Fibroblast of mammary gland (primary cell): ENCODE data around the gene PLAAT1.

Experiments
- DNase-seq: peaks from one replicate; pipeline ENCODE4 v3.0.0-alpha.2; 2010; ENCODE audit warnings: low read depth
- H3K4me3 ChIP-seq: 2 replicates; pipeline ENCODE4 v1.5.1; 2011; ENCODE audit warnings: low read depth, mild to moderate bottlenecking, low read length, moderate library complexity; ENCODE audit not compliant: control insufficient read depth
- CTCF ChIP-seq: conservative IDR thresholded peaks from 2 replicates; pipeline ENCODE4 v1.5.1; 2011; ENCODE audit warnings: low read depth, low read length, inconsistent platforms; ENCODE audit not compliant: control insufficient read depth, insufficient read depth

Gene PLAAT1

GRCh38 chr3:193248848-193249468 lies 7.9 kb downstream of the PLAAT1 start:
- DNase-seq = no peak
- H3K4me3 ChIP-seq = no peak overlapping the region
- no peak for TF ChIP-seq CTCF

- no peak for DNase-seq
- no peak overlapping the region for H3K4me3 ChIP-seq
- TF ChIP-seq CTCF = no peak
These were observed 9.5 kb downstream of the PLAAT1 start for GRCh38 chr3:193250492-193250891.

GRCh38 chr3:193253986-193254660 lies 13.1 kb downstream of the PLAAT1 start:
- no peak for TF ChIP-seq CTCF
- no peak for DNase-seq
- H3K4me3 ChIP-seq = no peak overlapping the region

GRCh38 chr3:193261970-193262369 lies 20.9 kb downstream of the PLAAT1 start:
- TF ChIP-seq CTCF = no peak
- no peak for DNase-seq
- H3K4me3 ChIP-seq = no peak overlapping the region

GRCh38 chr3:193262707-193263106 lies 21.7 kb downstream of the PLAAT1 start:
- no peak for DNase-seq
- no peak for TF ChIP-seq CTCF
- no peak overlapping the region for H3K4me3 ChIP-seq

GRCh38 chr3:193269343-193270028 lies 28.5 kb downstream of the PLAAT1 start:
- no peak for DNase-seq
- H3K4me3 ChIP-seq = no peak overlapping the region
- TF ChIP-seq CTCF = no peak

GRCh38 chr3:193270451-193270850 lies 29.4 kb downstream of the PLAAT1 start:
- no peak overlapping the region for H3K4me3 ChIP-seq
- DNase-seq = no peak
- no peak for TF ChIP-seq CTCF
